ENCODE data around the gene CGB8. TPM values are rescaled to one million over a fixed set of nuclear protein-coding genes. Genes with fewer than 3 reads are reported as not detected.

The CGB8 gene
- total and polyA plus RNA-seq, 2 experiments from 2014 or later: 1.9 to 4.5 TPM

- WGBS, 2 experiments (ENCODE audit: low coverage in 1 of 2, low lambda C conversion rate in 2 of 2, missing lambda C conversion rate in 2 of 2): 89 to 90% methylated on average over 17 of the region's 17 CpGs
- Histone ChIP-seq H3K27ac (no peak overlapping the region), H3K4me2 (ENCODE audit: unreplicated experiment) (no peak overlapping the region), H3K4me1 (ENCODE audit: insufficient read depth) (peaks cover 12% of the 10 kb centered on the region), H3K27me3 (replicated peaks; ENCODE audit: insufficient read depth) (no peaks in the 10 kb centered on the region), H3K9me2 (ENCODE audit: insufficient read depth) (no peaks in the 10 kb centered on the region), H3K36me3 (ENCODE audit: low read depth) (peaks cover 54% of the 10 kb centered on the region), H4K20me1 (ENCODE audit: insufficient read depth) (peaks cover 17% of the 10 kb centered on the region), H3K9me3 (ENCODE audit: low read depth) (no peaks in the 10 kb centered on the region), H3F3A (ENCODE audit: insufficient read depth) (peaks cover 30% of the 10 kb centered on the region), H3K4me3 (no peak overlapping the region), H3K79me2 (ENCODE audit: insufficient read depth) (peaks cover 100% of the 10 kb centered on the region), H2AFZ (no peak overlapping the region), H3K9ac (no peak overlapping the region)
- in situ Hi-C loops (cut with MboI): loop anchor here (10.0 kb wide), 1 partner anchor 113 kb away; no protein-coding TSS in a partner anchor
- no peak for DNase-seq
- TF ChIP-seq EZH2 (IDR thresholded peaks at IDR 0.05; ENCODE audit: insufficient read depth, poor library complexity, severe bottlenecking) (no peak), EZH2phosphoT487 (IDR thresholded peaks at IDR 0.05; ENCODE audit: insufficient read depth, low read depth) (no peak)
These were observed 42.6 kb upstream of the CGB8 start for GRCh38 chr19:49091391-49092038.

GRCh38 chr19:49086296-49086695 is 37.4 kb upstream of the CGB8 start:
- Histone ChIP-seq H3K9me2 (ENCODE audit: insufficient read depth) (no peaks in the 10 kb centered on the region), H3K27ac (peak overlapping the region; percentile 73), H3K27me3 (replicated peaks; ENCODE audit: insufficient read depth) (no peaks in the 10 kb centered on the region), H3K4me1 (ENCODE audit: insufficient read depth) (peaks cover 13% of the 10 kb centered on the region), H3K79me2 (ENCODE audit: insufficient read depth) (peaks cover 60% of the 10 kb centered on the region), H3K4me2 (ENCODE audit: unreplicated experiment) (peak overlapping the region; percentile 80), H3K4me3 (peak overlapping the region; percentile 90), H3K36me3 (ENCODE audit: low read depth) (peaks cover 17% of the 10 kb centered on the region), H2AFZ (no peak overlapping the region), H4K20me1 (ENCODE audit: insufficient read depth) (peaks cover 20% of the 10 kb centered on the region), H3F3A (ENCODE audit: insufficient read depth) (no peaks in the 10 kb centered on the region), H3K9me3 (ENCODE audit: low read depth) (no peaks in the 10 kb centered on the region), H3K9ac (peak overlapping the region; percentile 89)
- 22 to 23% methylated on average over 11 of the region's 11 CpGs for WGBS, 2 experiments (ENCODE audit: low coverage in 1 of 2, low lambda C conversion rate in 2 of 2, missing lambda C conversion rate in 2 of 2)
- in situ Hi-C loops (cut with MboI): no loop called here
- no peak for TF ChIP-seq EZH2 (IDR thresholded peaks at IDR 0.05; ENCODE audit: insufficient read depth, poor library complexity, severe bottlenecking)
- no peak for TF ChIP-seq EZH2phosphoT487 (IDR thresholded peaks at IDR 0.05; ENCODE audit: insufficient read depth, low read depth)
- DNase-seq: no peak

DNA sequence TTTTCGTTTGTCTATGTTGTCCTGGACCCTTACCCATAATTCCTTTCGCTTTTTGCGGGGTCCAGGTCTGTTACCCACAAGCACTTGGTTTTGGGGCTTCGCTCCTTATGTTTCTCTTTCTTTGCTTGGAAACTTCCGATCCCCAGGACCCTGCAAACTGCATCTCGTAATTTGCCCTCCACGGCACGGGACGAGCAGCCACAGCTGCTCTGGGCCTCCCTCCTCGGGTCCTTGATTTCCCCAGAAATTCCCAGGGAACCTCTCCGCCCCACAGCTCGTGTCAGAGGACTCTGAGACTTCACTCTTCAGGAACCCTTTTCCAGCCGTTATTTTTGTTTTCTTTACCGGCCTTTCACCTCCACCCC is 36.9 kb upstream of the CGB8 start:
- Histone ChIP-seq H3K36me3 (ENCODE audit: low read depth) (peaks cover 13% of the 10 kb centered on the region), H3K9me3 (ENCODE audit: low read depth) (no peaks in the 10 kb centered on the region), H3K9me2 (ENCODE audit: insufficient read depth) (no peaks in the 10 kb centered on the region), H3K27me3 (replicated peaks; ENCODE audit: insufficient read depth) (no peaks in the 10 kb centered on the region), H4K20me1 (ENCODE audit: insufficient read depth) (peaks cover 20% of the 10 kb centered on the region), H3K4me2 (ENCODE audit: unreplicated experiment) (peak overlapping the region; percentile 80), H3K4me3 (peak overlapping the region; percentile 90), H3K9ac (peak overlapping the region; percentile 89), H3K4me1 (ENCODE audit: insufficient read depth) (peaks cover 13% of the 10 kb centered on the region), H3K79me2 (ENCODE audit: insufficient read depth) (peaks cover 56% of the 10 kb centered on the region), H2AFZ (peak overlapping the region; percentile 57), H3F3A (ENCODE audit: insufficient read depth) (no peaks in the 10 kb centered on the region), H3K27ac (peak overlapping the region; percentile 73)
- 1 to 2% methylated on average over 14 of the region's 14 CpGs for WGBS, 2 experiments (ENCODE audit: low coverage in 1 of 2, low lambda C conversion rate in 2 of 2, missing lambda C conversion rate in 2 of 2)
- TF ChIP-seq EZH2 (IDR thresholded peaks at IDR 0.05; ENCODE audit: insufficient read depth, poor library complexity, severe bottlenecking): no peak
- TF ChIP-seq EZH2phosphoT487 (IDR thresholded peaks at IDR 0.05; ENCODE audit: insufficient read depth, low read depth): no peak
- in situ Hi-C loops (cut with MboI): no loop called here
- peak; percentile 36 for DNase-seq

- peak within 1 kb of the TSS; percentile 73 for H3K27ac ChIP-seq
- H3F3A ChIP-seq (ENCODE audit: insufficient read depth): no peaks in the 10 kb centered on the region
- no peak for TF ChIP-seq EZH2phosphoT487 (IDR thresholded peaks at IDR 0.05; ENCODE audit: insufficient read depth, low read depth)
- no peak for TF ChIP-seq EZH2 (IDR thresholded peaks at IDR 0.05; ENCODE audit: insufficient read depth, poor library complexity, severe bottlenecking)
- no peaks in the 10 kb centered on the region for H3K9me3 ChIP-seq (ENCODE audit: low read depth)
- H4K20me1 ChIP-seq (ENCODE audit: insufficient read depth): peaks cover 16% of the 10 kb centered on the region
- H3K9me2 ChIP-seq (ENCODE audit: insufficient read depth): no peaks in the 10 kb centered on the region
- H3K9ac ChIP-seq: peak within 1 kb of the TSS; percentile 89
- in situ Hi-C loops (cut with MboI): no loop called here
- H3K4me2 ChIP-seq (ENCODE audit: unreplicated experiment): peak within 1 kb of the TSS; percentile 80
- H2AFZ ChIP-seq: peak within 1 kb of the TSS; percentile 92
- WGBS, 2 experiments (ENCODE audit: low coverage in 1 of 2, low lambda C conversion rate in 2 of 2, missing lambda C conversion rate in 2 of 2): 2 to 3% methylated on average over 57 to 74 of the region's 89 CpGs
- peaks cover 50% of the 10 kb centered on the region for H3K79me2 ChIP-seq (ENCODE audit: insufficient read depth)
- no peaks in the 10 kb centered on the region for H3K27me3 ChIP-seq (replicated peaks; ENCODE audit: insufficient read depth)
- H3K36me3 ChIP-seq (ENCODE audit: low read depth): peaks cover 7% of the 10 kb centered on the region; the same call in 1 of the 2 replicates
- peak within 1 kb of the TSS; percentile 90 for H3K4me3 ChIP-seq
- H3K4me1 ChIP-seq (ENCODE audit: insufficient read depth): peaks cover 13% of the 10 kb centered on the region
- DNase-seq: peak; percentile 100
These were observed 36.3 kb upstream of the CGB8 start, which contains the start of gene SNRNP70 for GRCh38 chr19:49085020-49085867. Gene SNRNP70, plus strand, starts transcription at chr19:49085451. Its CDS starts 964 bp downstream, at chr19:49086415.

All from GM23248 (cell line).